Hematopoietic multipotent progenitor cell (in vitro differentiated cells): ENCODE results near the gene FOCAD. TPM values are rescaled to one million over a fixed set of nuclear protein-coding genes. Genes with fewer than 3 reads are reported as not detected.

Source experiments
- DNase-seq, 3 donors: peaks; one replicate each; pipeline ENCODE4 v3.0.0-alpha.2; 2011 to 2015; ENCODE audit warnings: low read depth in 2 of 3, low spot score in 2 of 3
- total RNA-seq: library from RNA; depleted of rRNA; stranded (reverse); fragments of >200 nt; gene quantifications from one replicate; pipeline ENCODE4 v1.2.3, GENCODE V29; 2012

The FOCAD gene
- total RNA-seq, 1 donor, result 26.4 TPM

GRCh38 chr9:20989923-20990341, 305.9 kb downstream of the FOCAD start:
- no peak for DNase-seq

GRCh38 chr9:20990867-20991266, 306.8 kb downstream of the FOCAD start:
- DNase-seq, result peak in 2 of 3 donors; percentile 52 to 85

- no peak for DNase-seq
These were observed 310.4 kb downstream of the FOCAD start for GRCh38 chr9:20994486-20994885.

- no peak for DNase-seq
These were observed 311.6 kb downstream of the FOCAD start for GRCh38 chr9:20995616-20996015.

- DNase-seq, result no peak
These were observed 312.8 kb downstream of the FOCAD start for GRCh38 chr9:20996809-20997208.

- DNase-seq, result no peak
These were observed 313.5 kb downstream of the FOCAD start for GRCh38 chr9:20997503-20998076.

GRCh38 chr9:21001581-21001980, 317.5 kb downstream of the FOCAD start:
- DNase-seq, result no peak

- DNase-seq, result peak in 1 of 3 donors; percentile 4
These were observed 318.0 kb downstream of the FOCAD start for GRCh38 chr9:21002040-21002439.

GRCh38 chr9:21015129-21015815, 331.2 kb downstream of the FOCAD start:
- no peak for DNase-seq

GRCh38 chr9:21015995-21016394, 331.9 kb downstream of the FOCAD start:
- no peak for DNase-seq

- no peak for DNase-seq
These were observed 332.8 kb downstream of the FOCAD start for GRCh38 chr9:21016701-21017491.

- no peak for DNase-seq
These were observed 334.1 kb downstream of the FOCAD start for GRCh38 chr9:21018177-21018576.

GRCh38 chr9:21023861-21024260, 339.8 kb downstream of the FOCAD start:
- peak in 1 of 3 donors; percentile 15 for DNase-seq

- DNase-seq, result no peak
These were observed 343.2 kb downstream of the FOCAD start for GRCh38 chr9:21027295-21027694.

GRCh38 chr9:21028466-21028865, 344.4 kb downstream of the FOCAD start:
- DNase-seq, result no peak

GRCh38 chr9:21029661-21030060, 345.6 kb downstream of the FOCAD start:
- no peak for DNase-seq

GRCh38 chr9:21030389-21031035, 346.5 kb downstream of the FOCAD start:
- peak in 2 of 3 donors; percentile 68 to 73 for DNase-seq

GRCh38 chr9:21031091-21031807, 347.2 kb downstream of the FOCAD start, which contains the start of gene HACD4:
HACD4 (minus strand) TSS chr9:21031640; CDS start chr9:21031590, 50 bp downstream.
- DNase-seq, result peak; percentile 48 to 75 (median 66)

- no peak for DNase-seq
These were observed 347.7 kb downstream of the FOCAD start for GRCh38 chr9:21031808-21032183.

- DNase-seq, result no peak
These were observed 353.2 kb downstream of the FOCAD start for GRCh38 chr9:21037278-21037677.
